ENCODE results near the gene TNNI3K. TPM values are rescaled to one million over a fixed set of nuclear protein-coding genes. Genes with fewer than 3 reads are reported as not detected.

Gene TNNI3K
- not detected in 5 replicates for total RNA-seq (2022; extraction: Qiagen RNA extraction)

GRCh38 chr1:74235153-74235552, at the start of gene TNNI3K:
TNNI3K (plus strand) TSS chr1:74235387; CDS start chr1:74235452, 65 bp downstream.

GRCh38 chr1:74197657-74198552, 37.3 kb upstream of the TNNI3K start, which contains the start of the genes FPGT and LRRIQ3:
FPGT (plus strand) TSS chr1:74198242; CDS start chr1:74198279, 37 bp downstream.
LRRIQ3 (minus strand) TSS chr1:74198176; CDS start chr1:74183684, 14,492 bp downstream.

GRCh38 chr1:74512170-74512915, 277.2 kb downstream of the TNNI3K start, which contains the start of gene LRRC53:
LRRC53 (minus strand) TSS chr1:74512611; CDS start chr1:74483349, 29,262 bp downstream.

Other genes starting within 250 kb of the TNNI3K start
- gene LRRIQ3, start 37.2 kb upstream of the TNNI3K start, total RNA-seq (2022; extraction: Qiagen RNA extraction) = 0.51 to 0.91 TPM (median 0.73 TPM) in 5 replicates
- gene FPGT, start 37.1 kb upstream of the TNNI3K start, total RNA-seq (2022; extraction: Qiagen RNA extraction) = 4.8 to 7.9 TPM (median 7.0 TPM) in 5 replicates

All from A549 treated with CORT108297 at 1 μM for 4 hours (cell line).